D721Med (cell line): ENCODE data around the gene FEM1A.
A peak's percentile ranks its signal among the peaks of the same experiment; 100 is the strongest.
"Not testable (repeated sequence)": the region's sequence is repeated elsewhere in the genome, so short reads cannot be mapped to it uniquely, and the experiment has no call there.

Experiments used
- DNase-seq: peaks from one replicate; pipeline ENCODE4 v3.0.0; 2011; ENCODE audit warnings: low spot score; ENCODE audit not compliant: insufficient read length
- FAIRE-seq: peaks from 2 replicates; lab custom pipeline; 2011; peaks lifted over from hg19 to GRCh38; lab: Jason Lieb, UNC
- CTCF ChIP-seq: IDR thresholded peaks from 2 replicates; pipeline ENCODE4 v1.5.1; 2012; ENCODE audit warnings: mild to moderate bottlenecking, control low read depth; ENCODE audit not compliant: insufficient read depth; ENCODE audit errors: missing control alignments

FEM1A gene

DNA sequence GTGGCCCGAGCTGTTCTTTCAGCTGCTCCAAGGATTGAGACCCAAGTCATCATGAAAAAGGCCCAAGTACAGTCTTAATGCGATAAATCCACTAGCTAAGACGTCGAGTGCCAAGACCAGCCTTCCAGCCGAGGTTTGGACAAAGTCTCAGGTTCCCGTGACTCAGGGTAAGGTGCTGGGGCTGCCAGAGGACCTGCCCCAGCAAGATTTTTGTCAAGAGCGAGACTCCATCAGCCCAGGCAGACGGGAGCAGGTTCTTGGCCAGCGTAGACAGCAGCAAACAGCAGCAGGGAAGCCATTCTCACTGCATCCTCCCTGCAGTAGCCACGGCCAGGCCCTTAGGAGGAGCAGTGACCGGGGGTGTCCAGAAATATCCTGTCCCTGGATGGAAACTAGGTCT is 3.4 kb downstream of the FEM1A start:
- TF ChIP-seq CTCF, result no peak
- FAIRE-seq (no peak), DNase-seq (no peak)

- FAIRE-seq (no peak), DNase-seq (no peak)
- TF ChIP-seq CTCF, result no peak
Observed at GRCh38 chr19:4795400-4795799, 3.9 kb downstream of the FEM1A start.

DNA sequence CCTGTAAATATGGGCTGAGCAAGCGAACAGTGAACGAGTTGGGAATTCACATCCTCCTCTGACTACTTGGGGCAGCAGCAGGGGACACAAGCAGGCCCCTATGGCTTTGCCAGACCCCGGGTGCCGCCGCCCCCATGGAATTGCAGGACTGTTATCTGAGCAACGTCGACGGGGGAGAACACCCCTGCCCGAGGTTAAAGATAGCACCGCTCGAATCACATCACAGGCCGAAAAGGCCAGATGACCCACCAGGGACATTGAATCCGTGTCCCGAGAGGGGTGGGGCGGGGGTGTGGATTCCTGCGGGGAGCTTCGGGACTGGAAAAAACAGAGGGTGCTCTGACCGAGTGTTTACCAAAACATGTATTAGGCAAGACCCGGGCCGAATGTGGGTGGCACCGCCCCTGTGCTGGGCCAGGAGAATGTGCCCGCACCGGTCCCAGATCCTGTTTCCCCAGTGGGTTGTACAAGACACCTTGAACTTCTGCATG is 9.1 kb downstream of the FEM1A start:
- no peak for TF ChIP-seq CTCF
- no peak for FAIRE-seq
- no peak for DNase-seq

- FAIRE-seq, result no peak
- DNase-seq, result no peak
- no peak for TF ChIP-seq CTCF
Observed at GRCh38 chr19:4801085-4801619, 9.6 kb downstream of the FEM1A start.

DNA sequence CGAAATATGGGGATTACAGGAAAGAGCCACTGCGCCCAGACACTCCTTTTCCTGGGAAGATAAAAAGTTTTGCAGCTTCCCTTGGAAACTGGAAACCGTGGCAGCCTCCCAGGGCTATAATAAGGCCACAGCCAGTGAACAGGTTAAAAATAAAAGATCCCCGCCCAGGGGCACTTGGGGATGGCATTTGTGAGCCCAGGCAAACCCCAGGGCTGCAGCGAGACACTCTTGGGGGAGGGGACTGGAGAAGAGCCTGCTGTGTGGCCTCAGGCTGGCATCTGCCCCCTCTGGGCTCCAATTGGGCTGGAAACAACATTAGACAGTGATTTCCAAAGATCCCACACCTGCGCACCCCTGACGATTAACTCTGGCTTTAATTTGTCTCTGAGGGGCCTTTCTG is 11.2 kb downstream of the FEM1A start:
- DNase-seq (no peak), FAIRE-seq (no peak)
- no peak for TF ChIP-seq CTCF

DNA sequence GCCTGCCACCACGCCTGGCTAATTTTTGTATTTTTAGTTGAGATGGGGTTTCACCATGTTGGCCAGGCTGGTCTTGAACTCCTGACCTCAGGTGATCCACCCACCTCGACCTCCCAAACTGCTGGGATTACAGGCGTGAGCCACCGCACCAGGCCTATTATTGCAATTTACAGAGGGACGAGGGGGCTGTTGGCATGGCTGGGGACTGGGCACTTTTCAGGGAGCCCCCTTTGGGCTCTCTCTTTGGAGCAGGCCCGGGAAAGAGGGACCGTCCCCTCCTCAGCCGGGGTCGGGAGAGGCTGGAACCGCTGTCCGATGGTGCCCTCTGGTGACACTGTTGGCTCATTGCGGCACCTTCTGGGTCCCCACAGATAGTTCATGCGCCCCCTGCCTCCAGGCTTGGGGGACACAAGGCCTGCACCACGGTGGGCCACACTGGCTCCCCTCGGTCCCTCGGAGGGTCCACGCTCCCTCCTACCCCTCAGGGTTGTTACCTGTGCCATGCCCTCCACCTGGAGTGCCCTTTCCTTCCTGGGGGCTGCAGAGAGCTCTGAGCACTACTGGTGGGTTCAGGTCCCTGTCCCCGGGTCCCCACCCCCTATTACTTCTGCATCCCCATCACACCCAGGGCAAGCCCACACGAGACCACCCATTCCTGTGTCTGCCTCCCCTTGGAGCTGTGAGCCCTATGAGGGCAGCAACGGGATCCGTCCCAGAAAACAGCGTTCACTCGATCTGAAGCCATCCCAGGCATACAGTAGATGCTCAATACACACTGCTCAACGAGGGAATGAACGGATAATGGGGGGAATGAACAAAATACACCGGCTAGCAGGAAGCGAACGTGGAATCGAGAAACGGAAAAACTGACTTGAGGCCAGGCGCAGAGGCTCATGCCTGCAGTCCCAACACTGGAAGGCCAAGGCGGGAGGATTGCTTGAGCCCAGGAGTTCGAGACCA is 12.5 kb downstream of the FEM1A start:
- FAIRE-seq (no peak), DNase-seq (no peak)
- TF ChIP-seq CTCF, result peak; percentile 98

- not testable (repeated sequence) for FAIRE-seq
Observed at GRCh38 chr19:4805140-4805539, 13.6 kb downstream of the FEM1A start.

More at GRCh38 chr19:4805140-4805539, 13.6 kb downstream of the FEM1A start:
- DNase-seq, result not testable (repeated sequence)
